C4-2B (cell line): ENCODE results near the gene TIMM29.

Experiments
- CTCF ChIP-seq: fragments of 450-650 bp; conservative IDR thresholded peaks from 2 replicates; pipeline ENCODE4 v1.5.1; 2017; ENCODE audit warnings: mild to moderate bottlenecking
- ZFX ChIP-seq: fragments of 450-650 bp; IDR thresholded peaks from 2 replicates; pipeline ENCODE4 v1.6.1; 2017

GRCh38 chr19:10971107-10971726 lies 42.6 kb downstream of the TIMM29 start:
- TF ChIP-seq CTCF (no peak), ZFX (no peak)
